Measurements from ENCODE around the gene EED.
"Not testable (repeated sequence)": the region's sequence is repeated elsewhere in the genome, so short reads cannot be mapped to it uniquely, and the experiment has no call there.

The EED gene

GRCh38 chr11:86288776-86289507 is 44.4 kb downstream of the EED start:
- H3K36me3 Mint-ChIP-seq: peaks cover 47% of the 10 kb centered on the region
- peaks cover 3% of the 10 kb centered on the region for H3K9me3 Mint-ChIP-seq
- ATAC-seq (peak; percentile 1), DNase-seq (ENCODE audit: low spot score in 2 of 2) (no peak)
- peak overlapping the region; percentile 52 for H3K4me3 Mint-ChIP-seq
- H3K27ac Mint-ChIP-seq: peak overlapping the region; percentile 89
- peaks cover 71% of the 10 kb centered on the region for H3K4me1 Mint-ChIP-seq

DNA sequence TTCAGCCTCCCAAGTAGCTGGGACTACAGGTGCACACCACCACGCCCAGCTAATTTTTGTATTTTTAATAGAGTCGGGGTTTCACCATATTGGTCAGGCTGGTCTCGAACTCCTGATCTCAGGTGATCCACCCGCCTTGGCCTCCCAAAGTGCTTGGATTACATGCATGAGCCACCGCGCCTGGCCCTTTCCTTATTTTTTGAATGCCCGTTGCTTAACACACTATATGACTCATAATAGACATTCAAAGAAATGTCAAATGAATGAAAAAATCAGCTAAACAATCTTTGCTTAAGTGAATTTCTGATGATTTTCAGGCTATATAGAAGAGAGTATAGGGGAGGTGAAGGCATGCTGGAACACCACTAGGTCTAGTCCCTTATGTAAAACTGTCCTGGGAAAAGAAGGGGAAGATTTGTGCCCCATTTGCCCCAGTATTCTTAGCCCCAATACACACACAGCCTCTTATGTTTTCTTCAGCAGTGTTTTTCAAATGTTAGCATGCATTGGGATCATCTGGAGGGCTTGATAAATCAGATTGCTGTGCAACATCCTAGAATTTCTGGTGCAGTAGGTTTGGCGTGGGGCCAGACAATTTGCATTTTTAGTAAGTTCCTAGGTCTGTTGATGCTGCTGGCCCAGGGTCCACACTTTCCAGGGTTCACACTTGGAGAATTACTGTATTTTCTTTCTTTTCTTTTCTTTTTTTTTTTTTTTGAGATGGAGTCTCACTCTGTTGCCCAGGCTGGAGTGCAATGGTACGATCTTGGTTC is 45.1 kb downstream of the EED start:
- H3K4me3 Mint-ChIP-seq: peak overlapping the region; percentile 52
- H3K27ac Mint-ChIP-seq: peak overlapping the region; percentile 89
- not testable (repeated sequence) for H3K9me3 Mint-ChIP-seq; DNase-seq (ENCODE audit: low spot score in 2 of 2); ATAC-seq
- peaks cover 47% of the 10 kb centered on the region for H3K36me3 Mint-ChIP-seq
- H3K4me1 Mint-ChIP-seq: peaks cover 73% of the 10 kb centered on the region

DNA sequence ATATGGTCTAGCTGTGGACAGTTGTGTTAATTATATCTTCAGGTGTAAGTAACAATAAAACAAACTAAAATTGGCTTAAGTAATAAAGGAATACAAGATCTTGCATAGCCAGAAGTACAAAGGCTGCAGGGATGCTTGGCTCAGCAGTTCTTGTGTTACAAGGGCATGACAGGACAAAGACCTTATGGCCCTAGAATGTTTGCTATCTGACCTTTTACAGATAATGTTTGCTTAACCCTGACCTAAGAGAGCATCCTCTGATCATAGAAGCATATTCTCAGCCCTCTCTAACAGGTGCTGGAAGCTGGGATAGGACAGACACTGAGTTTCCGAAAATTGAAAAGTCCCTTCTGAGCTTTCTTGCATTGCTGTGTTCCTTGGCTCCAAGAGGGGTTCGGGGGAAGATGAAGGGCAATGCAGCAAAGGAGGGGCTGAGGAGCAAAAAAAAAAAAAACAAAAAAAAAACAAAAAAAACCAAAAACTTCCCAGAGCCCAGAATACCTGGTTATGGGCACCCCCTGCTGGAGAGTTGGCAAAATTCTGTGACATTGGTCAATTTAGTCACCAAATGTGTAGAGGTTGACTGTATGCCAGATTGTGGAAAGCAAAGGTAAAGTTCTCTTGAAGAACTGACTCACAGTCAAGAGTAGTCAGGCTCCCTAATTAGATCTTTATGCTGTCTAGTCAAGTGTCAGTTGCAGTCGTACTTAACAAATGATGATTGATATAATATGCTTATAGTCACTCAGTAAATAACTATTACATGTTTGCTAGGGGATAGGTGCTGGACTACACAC is 47.1 kb downstream of the EED start:
- Mint-ChIP-seq H3K27ac (peak overlapping the region; percentile 82), H3K36me3 (peaks cover 40% of the 10 kb centered on the region), H3K4me3 (peak overlapping the region; percentile 62), H3K4me1 (peaks cover 67% of the 10 kb centered on the region), H3K9me3 (peaks cover 3% of the 10 kb centered on the region)
- peak; percentile 63 for ATAC-seq
- peak; percentile 41 to 78 for DNase-seq (ENCODE audit: low spot score in 2 of 2)

- Mint-ChIP-seq H3K9me3 (peaks cover 3% of the 10 kb centered on the region), H3K27ac (peak overlapping the region; percentile 82), H3K4me3 (peak overlapping the region; percentile 62), H3K4me1 (peaks cover 56% of the 10 kb centered on the region), H3K36me3 (peaks cover 27% of the 10 kb centered on the region)
- ATAC-seq (peak; percentile 91), DNase-seq (ENCODE audit: low spot score in 2 of 2) (peak in 1 of 2 donors; percentile 75)
Measured at GRCh38 chr11:86292912-86293616, 48.5 kb downstream of the EED start.

DNA sequence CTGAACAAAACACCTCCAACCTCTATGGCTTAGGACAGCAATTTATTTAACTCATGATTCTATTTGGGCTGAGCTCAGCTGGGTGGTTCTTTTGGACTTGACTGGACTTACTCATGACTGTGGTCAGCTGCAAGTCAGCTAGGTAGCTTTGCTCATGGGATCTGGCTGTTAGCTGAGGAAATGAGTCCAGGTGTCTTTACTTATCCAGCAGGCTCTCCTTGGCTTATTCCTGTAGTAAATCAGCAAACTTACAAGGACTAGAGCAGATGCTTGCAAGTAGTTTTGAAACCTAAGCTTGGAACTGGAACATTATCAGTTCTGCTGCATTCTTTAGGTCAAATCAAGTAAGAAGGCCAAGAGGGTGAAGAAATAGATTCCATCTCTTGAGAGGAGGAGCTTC is 49.5 kb downstream of the EED start:
- ATAC-seq: no peak
- H3K4me3 Mint-ChIP-seq: no peak overlapping the region

GRCh38 chr11:86301742-86302091 is 57.2 kb downstream of the EED start:
- peaks cover 5% of the 10 kb centered on the region for H3K36me3 Mint-ChIP-seq
- peak overlapping the region; percentile 99 for H3K4me3 Mint-ChIP-seq
- H3K4me1 Mint-ChIP-seq: peaks cover 18% of the 10 kb centered on the region
- no peak for ATAC-seq
- no peaks in the 10 kb centered on the region for H3K9me3 Mint-ChIP-seq
- peak overlapping the region; percentile 99 for H3K27ac Mint-ChIP-seq
- no peak for DNase-seq (ENCODE audit: low spot score in 2 of 2)

More for the DNA sequence above, 49.5 kb downstream of the EED start:
- DNase-seq (ENCODE audit: low spot score in 2 of 2): no peak
- H3K36me3 Mint-ChIP-seq: peaks cover 20% of the 10 kb centered on the region
- peaks cover 46% of the 10 kb centered on the region for H3K4me1 Mint-ChIP-seq
- H3K27ac Mint-ChIP-seq: peak overlapping the region; percentile 82
- H3K9me3 Mint-ChIP-seq: peaks cover 3% of the 10 kb centered on the region

DNA sequence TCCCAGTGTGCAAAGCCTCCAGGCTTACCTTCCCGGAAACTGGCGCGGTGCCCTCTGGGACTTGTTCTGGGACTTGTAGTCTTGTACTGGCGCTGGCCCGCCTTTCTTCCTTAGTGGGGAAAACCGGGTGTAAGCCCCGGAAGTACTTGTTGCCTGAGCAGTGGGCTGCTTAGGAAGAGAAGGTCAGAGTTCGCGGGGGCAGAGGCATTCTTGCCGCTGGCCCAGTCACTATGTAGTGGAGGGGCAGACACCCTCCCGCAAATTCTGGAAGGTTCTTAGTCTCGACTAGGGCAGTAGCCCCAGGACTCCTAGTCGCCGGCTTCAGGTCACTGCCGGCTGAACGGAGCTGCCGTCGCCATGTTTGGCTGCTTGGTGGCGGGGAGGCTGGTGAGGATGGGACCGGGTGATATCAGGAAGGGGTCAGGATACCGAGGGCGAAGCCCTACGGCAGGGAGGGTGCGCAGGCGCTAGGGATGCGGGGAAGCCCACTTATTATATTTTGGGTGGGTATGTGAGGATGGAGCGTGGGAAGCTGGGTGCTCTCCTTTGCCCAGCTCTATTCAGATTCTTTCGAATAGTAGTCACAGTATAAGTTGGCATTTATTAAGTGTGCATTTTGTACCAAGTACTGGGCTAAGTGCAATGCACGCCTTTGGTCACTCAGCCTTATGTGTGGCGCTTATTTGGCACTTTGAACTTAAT is 57.7 kb downstream of the EED start, which contains the start of gene HIKESHI:
HIKESHI (plus strand) TSS at position 149 of the 702 bp plus-strand sequence; CDS start at position 358, 209 bp downstream.
- ATAC-seq: peak; percentile 97
- Mint-ChIP-seq H3K36me3 (peaks cover 7% of the 10 kb centered on the region), H3K4me3 (peak within 1 kb of the TSS; percentile 99), H3K9me3 (no peaks in the 10 kb centered on the region), H3K4me1 (peaks cover 18% of the 10 kb centered on the region), H3K27ac (peak within 1 kb of the TSS; percentile 99)
- peak; percentile 70 to 91 for DNase-seq (ENCODE audit: low spot score in 2 of 2)

DNA sequence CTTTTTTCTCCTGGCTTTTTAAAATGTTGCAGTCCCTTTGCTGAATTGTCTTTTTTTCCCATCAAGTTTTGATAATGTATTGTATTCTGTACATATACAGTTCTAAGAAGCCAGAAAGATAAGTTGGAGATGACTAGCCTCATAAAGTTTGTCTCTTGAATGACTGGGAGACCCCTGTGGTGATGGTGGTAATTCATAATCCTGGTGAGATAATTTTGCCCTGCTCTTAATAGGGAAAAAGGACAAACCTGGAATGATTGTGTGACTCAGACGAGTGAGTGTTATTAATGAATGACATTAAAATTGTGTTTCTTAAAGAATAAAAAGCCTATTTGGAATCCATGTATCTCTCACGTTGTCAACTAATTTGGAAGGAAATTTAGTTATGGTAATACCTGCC is 58.7 kb downstream of the EED start:
- DNase-seq (ENCODE audit: low spot score in 2 of 2) (no peak), ATAC-seq (no peak)
- Mint-ChIP-seq H3K4me1 (peaks cover 18% of the 10 kb centered on the region), H3K36me3 (peaks cover 7% of the 10 kb centered on the region), H3K9me3 (no peaks in the 10 kb centered on the region), H3K4me3 (peak overlapping the region; percentile 99), H3K27ac (peak overlapping the region; percentile 99)

DNA sequence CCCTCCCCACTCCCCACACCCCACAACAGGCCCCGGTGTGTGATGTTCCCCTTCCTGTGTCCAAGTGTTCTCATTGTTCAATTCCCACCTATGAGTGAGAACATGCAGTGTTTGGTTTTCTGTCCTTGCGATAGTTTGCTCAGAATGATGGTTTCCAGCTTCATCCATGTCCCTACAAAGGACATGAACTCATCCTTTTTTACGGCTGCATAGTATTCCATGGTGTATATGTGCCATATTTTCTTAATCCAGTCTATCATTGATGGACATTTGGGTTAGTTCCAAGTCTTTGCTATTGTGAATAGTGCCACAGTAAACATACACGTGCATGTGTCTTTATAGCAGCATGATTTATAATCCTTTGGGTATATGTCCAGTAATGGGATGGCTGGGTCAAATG is 64.2 kb downstream of the EED start:
- DNase-seq (ENCODE audit: low spot score in 2 of 2); ATAC-seq; H3K27ac Mint-ChIP-seq; H3K9me3 Mint-ChIP-seq; H3K4me3 Mint-ChIP-seq: not testable (repeated sequence)
- Mint-ChIP-seq H3K4me1 (peaks cover 30% of the 10 kb centered on the region), H3K36me3 (peaks cover 27% of the 10 kb centered on the region)

DNA sequence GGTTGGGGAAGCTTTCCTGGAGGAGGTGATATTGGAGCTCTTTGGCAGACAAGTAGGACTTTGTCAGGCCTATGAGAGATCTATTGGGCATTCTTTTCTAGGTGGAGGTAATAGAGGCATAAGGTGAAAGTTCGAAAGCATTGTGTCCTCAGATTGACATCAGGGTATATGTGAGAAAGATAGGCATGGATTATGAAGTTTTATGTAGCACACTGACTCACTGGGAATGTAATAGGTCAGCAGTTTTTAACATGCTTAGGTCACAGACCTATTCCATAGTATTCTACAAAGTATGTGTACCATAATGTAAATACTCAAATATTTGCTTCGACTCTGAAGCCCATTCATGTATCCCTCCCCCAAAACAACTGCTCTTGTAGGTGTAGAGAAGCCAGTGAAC is 69.2 kb downstream of the EED start:
- Mint-ChIP-seq H3K27ac (no peak overlapping the region), H3K4me3 (no peak overlapping the region), H3K9me3 (no peaks in the 10 kb centered on the region), H3K36me3 (peaks cover 67% of the 10 kb centered on the region), H3K4me1 (peaks cover 33% of the 10 kb centered on the region)
- ATAC-seq (no peak), DNase-seq (ENCODE audit: low spot score in 2 of 2) (no peak)

GRCh38 chr11:86314636-86315035 is 70.1 kb downstream of the EED start:
- peaks cover 67% of the 10 kb centered on the region for H3K36me3 Mint-ChIP-seq
- ATAC-seq: no peak
- H3K4me1 Mint-ChIP-seq: peaks cover 33% of the 10 kb centered on the region
- H3K27ac Mint-ChIP-seq: no peak overlapping the region
- DNase-seq (ENCODE audit: low spot score in 2 of 2): no peak
- no peak overlapping the region for H3K4me3 Mint-ChIP-seq
- no peaks in the 10 kb centered on the region for H3K9me3 Mint-ChIP-seq

Measured in stimulated activated effector memory CD8-positive, alpha-beta T cell treated with anti-CD3 and anti-CD28 coated beads, Interleukin-12 subunit alpha, Interleukin-12 subunit beta, amount 100 ng/mL, for 72 hours (primary cell).